Thoracic aorta (tissue), 2 donors: ENCODE results near the gene MED26. TPM values are rescaled to one million over a fixed set of nuclear protein-coding genes. Genes with fewer than 3 reads are reported as not detected.

Source experiments
- ATAC-seq: fragments of 150-250 bp; one replicate; pipeline ENCODE4 v1.8.0; 2017; ENCODE audit warnings: low read depth; ENCODE audit not compliant: insufficient number of reproducible peaks, low FRiP score
- DNase-seq: peaks from one replicate; pipeline ENCODE4 v3.0.0-alpha.2; 2020; ENCODE audit warnings: low spot score
- H3K27ac ChIP-seq, 2 donors: fragments of 200-600 bp; sonication (generic); 1 replicate in 1 of 2; 2 replicates in 1 of 2; pipeline ENCODE4 v1.5.1; 2016; ENCODE audit warnings: mild to moderate bottlenecking in 2 of 2, moderate library complexity in 2 of 2
- H3K27me3 ChIP-seq: fragments of 200-600 bp; sonication (generic); replicated peaks from 2 replicates; pipeline ENCODE4 v1.6.0; 2016; ENCODE audit warnings: mild to moderate bottlenecking; ENCODE audit not compliant: insufficient read depth
- H3K36me3 ChIP-seq: fragments of 200-600 bp; sonication (generic); one replicate; pipeline ENCODE4 v1.5.1; 2016
- H3K4me1 ChIP-seq, 2 donors: fragments of 200-600 bp; sonication (generic); 1 replicate in 1 of 2; 2 replicates in 1 of 2; pipeline versions ENCODE4 v1.5.1 to v1.6.0; 2016; ENCODE audit warnings: low read depth in 2 of 2, mild to moderate bottlenecking in 1 of 2; ENCODE audit not compliant: control insufficient read depth in 1 of 2
- H3K4me3 ChIP-seq: fragments of 200-600 bp; sonication (generic); 2 replicates; pipeline ENCODE4 v1.5.1; 2016; ENCODE audit warnings: mild to moderate bottlenecking
- H3K9me3 ChIP-seq: fragments of 200-600 bp; sonication (generic); 2 replicates; pipeline ENCODE4 v1.5.1; 2016
- total RNA-seq, 2 donors: library from RNA; depleted of rRNA; stranded (reverse); fragments of >200 nt; gene quantifications; one replicate each; pipeline versions ENCODE4 v1.1.0 to v1.2.3, GENCODE V29; 2016
- TF ChIP-seq, protein P1 (sequence below): fragments of 200-600 bp; sonication (generic); IDR thresholded peaks from one replicate; pipeline ENCODE4 v1.5.1; 2019; ENCODE audit warnings: antibody characterized with exemption

The MED26 gene
- total RNA-seq, 2 donors from 2014 or later, result 9.6 to 14.2 TPM

DNA sequence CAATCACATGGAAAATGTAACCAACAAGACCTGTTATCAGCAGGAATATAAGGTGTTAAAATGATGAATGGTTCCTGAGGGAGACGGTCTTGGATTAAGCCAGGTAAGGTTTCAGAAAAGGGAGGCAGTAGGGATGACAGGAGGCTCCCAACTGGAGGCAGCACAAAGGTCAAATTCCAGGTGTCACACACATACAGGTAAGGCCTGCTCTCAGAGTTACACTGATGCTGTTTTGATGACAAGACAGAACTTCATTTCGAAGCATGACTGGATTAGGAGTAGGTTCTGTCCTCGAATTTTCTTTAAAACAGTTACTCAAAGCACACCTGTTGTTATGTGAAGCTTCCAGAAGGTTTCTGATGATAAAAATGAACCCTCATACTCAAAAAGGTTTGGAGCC is 7.4 kb downstream of the MED26 start:
- Histone ChIP-seq H3K27me3 (no peaks in the 10 kb centered on the region), H3K4me3 (no peak overlapping the region), H3K9me3 (no peaks in the 10 kb centered on the region), H3K27ac (no peak overlapping the region), H3K36me3 (no peaks in the 10 kb centered on the region), H3K4me1 (peaks cover 3 to 20% of the 10 kb centered on the region in 2 donors)
- TF ChIP-seq, protein P1, sequence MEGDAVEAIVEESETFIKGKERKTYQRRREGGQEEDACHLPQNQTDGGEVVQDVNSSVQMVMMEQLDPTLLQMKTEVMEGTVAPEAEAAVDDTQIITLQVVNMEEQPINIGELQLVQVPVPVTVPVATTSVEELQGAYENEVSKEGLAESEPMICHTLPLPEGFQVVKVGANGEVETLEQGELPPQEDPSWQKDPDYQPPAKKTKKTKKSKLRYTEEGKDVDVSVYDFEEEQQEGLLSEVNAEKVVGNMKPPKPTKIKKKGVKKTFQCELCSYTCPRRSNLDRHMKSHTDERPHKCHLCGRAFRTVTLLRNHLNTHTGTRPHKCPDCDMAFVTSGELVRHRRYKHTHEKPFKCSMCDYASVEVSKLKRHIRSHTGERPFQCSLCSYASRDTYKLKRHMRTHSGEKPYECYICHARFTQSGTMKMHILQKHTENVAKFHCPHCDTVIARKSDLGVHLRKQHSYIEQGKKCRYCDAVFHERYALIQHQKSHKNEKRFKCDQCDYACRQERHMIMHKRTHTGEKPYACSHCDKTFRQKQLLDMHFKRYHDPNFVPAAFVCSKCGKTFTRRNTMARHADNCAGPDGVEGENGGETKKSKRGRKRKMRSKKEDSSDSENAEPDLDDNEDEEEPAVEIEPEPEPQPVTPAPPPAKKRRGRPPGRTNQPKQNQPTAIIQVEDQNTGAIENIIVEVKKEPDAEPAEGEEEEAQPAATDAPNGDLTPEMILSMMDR, result no peak
- ATAC-seq, result no peak
- DNase-seq, result no peak

- ATAC-seq (no peak), DNase-seq (no peak)
- no peak overlapping the region for H3K4me3 ChIP-seq
- no peaks in the 10 kb centered on the region for H3K9me3 ChIP-seq
- H3K36me3 ChIP-seq, result no peaks in the 10 kb centered on the region
- TF ChIP-seq, protein P1, result no peak
- peaks cover 3 to 17% of the 10 kb centered on the region in 2 donors for H3K4me1 ChIP-seq
- H3K27me3 ChIP-seq, result no peaks in the 10 kb centered on the region
- no peak overlapping the region for H3K27ac ChIP-seq
Observed at GRCh38 chr19:16620018-16620417, 8.0 kb downstream of the MED26 start.

DNA sequence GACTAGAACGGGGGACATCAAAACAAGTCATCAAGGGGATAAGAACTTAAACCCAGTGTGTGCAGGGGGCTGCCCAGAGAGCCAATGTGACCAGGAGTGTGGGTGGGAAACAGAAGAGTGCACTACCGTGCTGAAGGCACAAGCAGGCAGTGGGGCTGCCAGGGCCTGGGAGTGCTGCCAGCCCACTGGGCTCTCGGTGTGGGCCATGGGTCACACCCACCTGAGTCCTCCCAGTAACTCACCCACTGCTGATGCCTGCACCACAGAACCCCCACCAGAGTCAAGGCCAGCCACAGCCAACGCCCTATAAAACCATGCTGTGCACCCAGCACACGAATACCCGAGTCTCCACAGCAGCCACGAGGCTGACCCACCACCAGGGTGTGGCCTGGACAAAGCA is 8.5 kb downstream of the MED26 start:
- ATAC-seq, result no peak
- Histone ChIP-seq H3K27ac (no peak overlapping the region), H3K4me1 (peaks cover 3 to 17% of the 10 kb centered on the region in 2 donors), H3K9me3 (no peaks in the 10 kb centered on the region), H3K27me3 (no peaks in the 10 kb centered on the region), H3K36me3 (no peaks in the 10 kb centered on the region), H3K4me3 (no peak overlapping the region)
- DNase-seq, result no peak
- TF ChIP-seq, protein P1, result no peak

GRCh38 chr19:16618248-16618647 is 9.8 kb downstream of the MED26 start:
- Histone ChIP-seq H3K4me1 (peaks cover 3 to 26% of the 10 kb centered on the region in 2 donors), H3K27ac (no peak overlapping the region), H3K4me3 (no peak overlapping the region), H3K9me3 (no peaks in the 10 kb centered on the region), H3K36me3 (no peaks in the 10 kb centered on the region), H3K27me3 (no peaks in the 10 kb centered on the region)
- DNase-seq (no peak), ATAC-seq (no peak)
- TF ChIP-seq, protein P1, result no peak

DNA sequence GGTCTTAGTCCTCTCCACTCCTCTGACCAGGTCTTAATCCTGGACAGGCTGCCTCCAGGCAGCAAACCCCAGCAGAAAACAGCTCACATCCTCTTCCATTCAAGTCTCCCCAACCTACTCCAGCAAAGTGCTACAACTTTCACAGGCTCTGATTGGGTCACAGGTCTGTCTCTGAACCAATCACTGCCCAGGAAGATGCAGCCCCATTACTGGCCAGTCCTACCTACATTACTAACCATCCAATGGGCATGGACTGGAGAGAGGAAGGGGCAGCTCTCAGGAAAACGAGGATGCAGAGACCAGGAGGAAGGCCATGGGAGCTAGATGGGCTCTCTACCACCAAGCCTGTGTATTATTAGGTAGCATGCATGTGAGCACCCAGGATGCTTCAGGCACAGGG is 12.2 kb downstream of the MED26 start:
- H3K9me3 ChIP-seq, result no peaks in the 10 kb centered on the region
- TF ChIP-seq, protein P1, result no peak
- ATAC-seq, result no peak
- no peak overlapping the region for H3K4me3 ChIP-seq
- no peak for DNase-seq
- no peaks in the 10 kb centered on the region for H3K36me3 ChIP-seq
- peaks cover 3 to 27% of the 10 kb centered on the region in 2 donors for H3K4me1 ChIP-seq
- no peak overlapping the region for H3K27ac ChIP-seq
- H3K27me3 ChIP-seq, result no peaks in the 10 kb centered on the region
